K562 (cell line): ENCODE data around the gene WSCD2. TPM values are rescaled to one million over a fixed set of nuclear protein-coding genes. Genes with fewer than 3 reads are reported as not detected.

Experiments used
- ATF1 ChIP-seq, 2 experiments: fragments of 450-650 bp in 1 of 2; IDR thresholded peaks; 2 replicates each; pipeline ENCODE4 v1.6.1; 2016; ENCODE audit warnings: missing compliant biosample characterization in 1 of 2, missing genetic modification characterization in 1 of 2
- CREB3 ChIP-seq: fragments of 450-650 bp; conservative IDR thresholded peaks from 2 replicates; pipeline ENCODE4 v1.6.1; 2016; ENCODE audit warnings: missing genetic modification characterization, low read depth, mild to moderate bottlenecking, missing compliant biosample characterization, moderate library complexity
- EP300 ChIP-seq: IDR thresholded peaks from 2 replicates; pipeline ENCODE4 v1.6.1; 2012; ENCODE audit warnings: low read length, improper control_type of control experiment
- ESRRA ChIP-seq: fragments of 450-650 bp; IDR thresholded peaks from 2 replicates; pipeline ENCODE4 v1.6.1; 2014; ENCODE audit warnings: low read depth, mild to moderate bottlenecking, moderate library complexity, borderline replicate concordance
- GABPB2 ChIP-seq: fragments of 250-450 bp; sonication (Bioruptor Pico); conservative IDR thresholded peaks from 2 replicates; pipeline ENCODE4 v1.5.1; 2021; ENCODE audit warnings: mild to moderate bottlenecking
- SRF ChIP-seq, 2 experiments: fragments of 250-450, 450-650 bp in 1 of 2; sonication (Bioruptor Pico) in 1 of 2; sonication (generic) in 1 of 2; formaldehyde crosslinking; IDR thresholded peaks; 2 replicates each; pipeline versions ENCODE4 v1.5.0 to v1.5.1; 2020 to 2022; ENCODE audit warnings: mild to moderate bottlenecking in 1 of 2, missing genetic modification reagents in 1 of 2
- TEAD4 ChIP-seq, 2 experiments: sonication (generic) in 1 of 2; formaldehyde crosslinking in 1 of 2; IDR thresholded peaks; 2 replicates each; pipeline versions ENCODE4 v1.6.1 to v1.8.0; 2012 to 2022; ENCODE audit warnings: borderline replicate concordance in 1 of 2, inconsistent platforms in 1 of 2, low read length in 1 of 2, mild to moderate bottlenecking in 1 of 2, missing genetic modification reagents in 1 of 2
- TOE1 ChIP-seq, 2 experiments: fragments of 450-650 bp in 1 of 2; sonication (generic) in 1 of 2; formaldehyde crosslinking in 1 of 2; IDR thresholded peaks; 2 replicates each; pipeline versions ENCODE4 v1.7.1 to v1.8.0; 2016 to 2022; ENCODE audit warnings: borderline replicate concordance in 2 of 2, mild to moderate bottlenecking in 2 of 2, antibody characterized with exemption in 1 of 2, inconsistent platforms in 1 of 2, low read depth in 1 of 2, missing genetic modification reagents in 1 of 2, moderate library complexity in 1 of 2
- polyA plus RNA-seq, 8 experiments: library from polyadenylated mRNA; depleted of rRNA in 4 of 8; stranded (reverse) in 5 of 8; unstranded in 3 of 8; fragments of >200 nt; fragmentation: Nextera tagmentation in 2 of 8; fragmentation: Illumina TruSeq in 1 of 8; extraction: Ambion mirVana in 2 of 8; extraction: Trizol in 1 of 8; gene quantifications; 2 replicates each; pipeline versions ENCODE4 v1.2.1 to v1.2.3, GENCODE V29; 2011 to 2014; ENCODE audit warnings: inconsistent platforms in 1 of 8, missing spikeins in 1 of 8
- total RNA-seq, 7 experiments: library from RNA; depleted of rRNA in 6 of 7; stranded (reverse); fragments of >200 nt in 6 of 7; fragmentation: Illumina TruSeq in 2 of 7; extraction: Trizol in 2 of 7; gene quantifications; 2 replicates each; pipeline versions ENCODE4 v1.2.1 to v1.2.3, GENCODE V29; 2011 to 2021; ENCODE audit warnings: low replicate concordance in 1 of 7
- TF ChIP-seq, protein P1 (sequence below), 2 experiments: fragments of 450-650 bp; IDR thresholded peaks; 2 replicates each; pipeline ENCODE4 v1.6.1; 2016
- TF ChIP-seq, protein P2 (sequence below), 2 experiments: fragments of 450-650 bp; IDR thresholded peaks; 2 replicates each; pipeline ENCODE4 v1.6.1; 2018; ENCODE audit warnings: mild to moderate bottlenecking in 2 of 2, low read depth in 1 of 2; ENCODE audit not compliant: partially characterized antibody in 2 of 2
- TF ChIP-seq, protein P3 (sequence below): fragments of 450-650 bp; IDR thresholded peaks from 2 replicates; pipeline ENCODE4 v1.6.1; 2017; ENCODE audit warnings: antibody characterized with exemption, mild to moderate bottlenecking

WSCD2 gene
- total and polyA plus RNA-seq, 9 of the 15 experiments (the other 6 are each of a cell fraction or from before 2014, with no cell fraction given): 0.72 to 14.1 (median 4.0) TPM

DNA sequence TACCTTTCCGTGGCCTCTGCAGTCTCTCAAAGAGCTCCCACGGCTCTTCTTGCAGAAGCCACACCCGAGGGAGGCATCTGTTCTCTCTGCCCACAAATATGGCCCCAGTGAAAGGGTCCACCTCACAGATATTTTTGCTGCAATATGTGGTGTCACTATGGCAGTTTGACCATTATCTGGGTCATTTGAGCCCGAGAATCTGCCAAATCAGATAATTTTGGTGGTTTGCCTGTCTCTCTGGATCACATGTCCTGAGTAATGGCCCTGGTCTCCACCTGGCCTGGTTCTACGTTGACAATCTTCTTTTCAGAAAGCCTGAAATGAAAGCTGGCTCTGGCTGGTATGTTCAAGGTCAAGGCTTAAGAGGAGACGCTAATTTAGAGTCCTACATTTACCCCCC is 5.7 kb upstream of the WSCD2 start (continued):
- TF ChIP-seq TEAD4 (IDR thresholded peaks at IDR 0.05; ENCODE audit: low read length) (peak; percentile 82), TEAD4 (CRISPR knock-in tag; IDR thresholded peaks at IDR 0.05; ENCODE audit: borderline replicate concordance) (no peak), GABPB2 (no peak), EP300 (peak; percentile 95), CREB3 (0 out of 2 replicates have a peak, but pooled peaks have one; percentile 20), TOE1 (IDR thresholded peaks at IDR 0.05; ENCODE audit: borderline replicate concordance) (peak; percentile 65; the same call in 1 of the 2 replicates), TOE1 (CRISPR knock-in tag; IDR thresholded peaks at IDR 0.05; ENCODE audit: borderline replicate concordance, low read depth) (no peak), SRF (CRISPR knock-in tag; IDR thresholded peaks at IDR 0.05) (0 out of 4 replicates have a peak, but pooled peaks of 1 of the 2 experiments have one; percentile 39), ATF1 (CRISPR knock-in tag; IDR thresholded peaks at IDR 0.05) (no peak), ATF1 (tag; IDR thresholded peaks at IDR 0.05) (peak; percentile 65; the same call in 1 of the 2 replicates), ESRRA (peak; percentile 96)
- TF ChIP-seq, protein P1, sequence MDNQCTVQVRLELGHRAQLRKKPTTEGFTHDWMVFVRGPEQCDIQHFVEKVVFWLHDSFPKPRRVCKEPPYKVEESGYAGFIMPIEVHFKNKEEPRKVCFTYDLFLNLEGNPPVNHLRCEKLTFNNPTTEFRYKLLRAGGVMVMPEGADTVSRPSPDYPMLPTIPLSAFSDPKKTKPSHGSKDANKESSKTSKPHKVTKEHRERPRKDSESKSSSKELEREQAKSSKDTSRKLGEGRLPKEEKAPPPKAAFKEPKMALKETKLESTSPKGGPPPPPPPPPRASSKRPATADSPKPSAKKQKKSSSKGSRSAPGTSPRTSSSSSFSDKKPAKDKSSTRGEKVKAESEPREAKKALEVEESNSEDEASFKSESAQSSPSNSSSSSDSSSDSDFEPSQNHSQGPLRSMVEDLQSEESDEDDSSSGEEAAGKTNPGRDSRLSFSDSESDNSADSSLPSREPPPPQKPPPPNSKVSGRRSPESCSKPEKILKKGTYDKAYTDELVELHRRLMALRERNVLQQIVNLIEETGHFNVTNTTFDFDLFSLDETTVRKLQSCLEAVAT (IDR thresholded peaks at IDR 0.05): peak in 1 of 2 experiments; percentile 75; a peak in 1 of 4 replicates
- TF ChIP-seq, protein P2, sequence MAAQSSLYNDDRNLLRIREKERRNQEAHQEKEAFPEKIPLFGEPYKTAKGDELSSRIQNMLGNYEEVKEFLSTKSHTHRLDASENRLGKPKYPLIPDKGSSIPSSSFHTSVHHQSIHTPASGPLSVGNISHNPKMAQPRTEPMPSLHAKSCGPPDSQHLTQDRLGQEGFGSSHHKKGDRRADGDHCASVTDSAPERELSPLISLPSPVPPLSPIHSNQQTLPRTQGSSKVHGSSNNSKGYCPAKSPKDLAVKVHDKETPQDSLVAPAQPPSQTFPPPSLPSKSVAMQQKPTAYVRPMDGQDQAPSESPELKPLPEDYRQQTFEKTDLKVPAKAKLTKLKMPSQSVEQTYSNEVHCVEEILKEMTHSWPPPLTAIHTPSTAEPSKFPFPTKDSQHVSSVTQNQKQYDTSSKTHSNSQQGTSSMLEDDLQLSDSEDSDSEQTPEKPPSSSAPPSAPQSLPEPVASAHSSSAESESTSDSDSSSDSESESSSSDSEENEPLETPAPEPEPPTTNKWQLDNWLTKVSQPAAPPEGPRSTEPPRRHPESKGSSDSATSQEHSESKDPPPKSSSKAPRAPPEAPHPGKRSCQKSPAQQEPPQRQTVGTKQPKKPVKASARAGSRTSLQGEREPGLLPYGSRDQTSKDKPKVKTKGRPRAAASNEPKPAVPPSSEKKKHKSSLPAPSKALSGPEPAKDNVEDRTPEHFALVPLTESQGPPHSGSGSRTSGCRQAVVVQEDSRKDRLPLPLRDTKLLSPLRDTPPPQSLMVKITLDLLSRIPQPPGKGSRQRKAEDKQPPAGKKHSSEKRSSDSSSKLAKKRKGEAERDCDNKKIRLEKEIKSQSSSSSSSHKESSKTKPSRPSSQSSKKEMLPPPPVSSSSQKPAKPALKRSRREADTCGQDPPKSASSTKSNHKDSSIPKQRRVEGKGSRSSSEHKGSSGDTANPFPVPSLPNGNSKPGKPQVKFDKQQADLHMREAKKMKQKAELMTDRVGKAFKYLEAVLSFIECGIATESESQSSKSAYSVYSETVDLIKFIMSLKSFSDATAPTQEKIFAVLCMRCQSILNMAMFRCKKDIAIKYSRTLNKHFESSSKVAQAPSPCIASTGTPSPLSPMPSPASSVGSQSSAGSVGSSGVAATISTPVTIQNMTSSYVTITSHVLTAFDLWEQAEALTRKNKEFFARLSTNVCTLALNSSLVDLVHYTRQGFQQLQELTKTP (IDR thresholded peaks at IDR 0.05; ENCODE audit: low read depth in 1 of 2, partially characterized antibody in 2 of 2): peak; percentile 35 to 41
- TF ChIP-seq, protein P3, sequence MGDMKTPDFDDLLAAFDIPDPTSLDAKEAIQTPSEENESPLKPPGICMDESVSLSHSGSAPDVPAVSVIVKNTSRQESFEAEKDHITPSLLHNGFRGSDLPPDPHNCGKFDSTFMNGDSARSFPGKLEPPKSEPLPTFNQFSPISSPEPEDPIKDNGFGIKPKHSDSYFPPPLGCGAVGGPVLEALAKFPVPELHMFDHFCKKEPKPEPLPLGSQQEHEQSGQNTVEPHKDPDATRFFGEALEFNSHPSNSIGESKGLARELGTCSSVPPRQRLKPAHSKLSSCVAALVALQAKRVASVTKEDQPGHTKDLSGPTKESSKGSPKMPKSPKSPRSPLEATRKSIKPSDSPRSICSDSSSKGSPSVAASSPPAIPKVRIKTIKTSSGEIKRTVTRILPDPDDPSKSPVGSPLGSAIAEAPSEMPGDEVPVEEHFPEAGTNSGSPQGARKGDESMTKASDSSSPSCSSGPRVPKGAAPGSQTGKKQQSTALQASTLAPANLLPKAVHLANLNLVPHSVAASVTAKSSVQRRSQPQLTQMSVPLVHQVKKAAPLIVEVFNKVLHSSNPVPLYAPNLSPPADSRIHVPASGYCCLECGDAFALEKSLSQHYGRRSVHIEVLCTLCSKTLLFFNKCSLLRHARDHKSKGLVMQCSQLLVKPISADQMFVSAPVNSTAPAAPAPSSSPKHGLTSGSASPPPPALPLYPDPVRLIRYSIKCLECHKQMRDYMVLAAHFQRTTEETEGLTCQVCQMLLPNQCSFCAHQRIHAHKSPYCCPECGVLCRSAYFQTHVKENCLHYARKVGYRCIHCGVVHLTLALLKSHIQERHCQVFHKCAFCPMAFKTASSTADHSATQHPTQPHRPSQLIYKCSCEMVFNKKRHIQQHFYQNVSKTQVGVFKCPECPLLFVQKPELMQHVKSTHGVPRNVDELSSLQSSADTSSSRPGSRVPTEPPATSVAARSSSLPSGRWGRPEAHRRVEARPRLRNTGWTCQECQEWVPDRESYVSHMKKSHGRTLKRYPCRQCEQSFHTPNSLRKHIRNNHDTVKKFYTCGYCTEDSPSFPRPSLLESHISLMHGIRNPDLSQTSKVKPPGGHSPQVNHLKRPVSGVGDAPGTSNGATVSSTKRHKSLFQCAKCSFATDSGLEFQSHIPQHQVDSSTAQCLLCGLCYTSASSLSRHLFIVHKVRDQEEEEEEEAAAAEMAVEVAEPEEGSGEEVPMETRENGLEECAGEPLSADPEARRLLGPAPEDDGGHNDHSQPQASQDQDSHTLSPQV: peak; percentile 92
